ENCODE measurements around the gene MAST4.
"Not testable (repeated sequence)": the region's sequence is repeated elsewhere in the genome, so short reads cannot be mapped to it uniquely, and the experiment has no call there.

The MAST4 gene

GRCh38 chr5:66647146-66647856 is 51.1 kb downstream of the MAST4 start:
- no peak for DNase-seq (ENCODE audit: low spot score)

GRCh38 chr5:66652818-66653217 is 56.6 kb downstream of the MAST4 start:
- DNase-seq (ENCODE audit: low spot score): no peak

- DNase-seq (ENCODE audit: low spot score): no peak
Observed at GRCh38 chr5:66653325-66653724, 57.1 kb downstream of the MAST4 start.

- no peak for DNase-seq (ENCODE audit: low spot score)
Observed at GRCh38 chr5:66655395-66656324, 59.5 kb downstream of the MAST4 start.

- DNase-seq (ENCODE audit: low spot score): no peak
Observed at GRCh38 chr5:66658516-66658915, 62.3 kb downstream of the MAST4 start.

GRCh38 chr5:66659780-66660179 is 63.6 kb downstream of the MAST4 start:
- no peak for DNase-seq (ENCODE audit: low spot score)

GRCh38 chr5:66660396-66660795 is 64.2 kb downstream of the MAST4 start:
- DNase-seq (ENCODE audit: low spot score): no peak

- no peak for DNase-seq (ENCODE audit: low spot score)
Observed at GRCh38 chr5:66661149-66661548, 65.0 kb downstream of the MAST4 start.

- DNase-seq (ENCODE audit: low spot score): peak; percentile 4
Observed at GRCh38 chr5:66666778-66667177, 70.6 kb downstream of the MAST4 start.

GRCh38 chr5:66669086-66669861 is 73.1 kb downstream of the MAST4 start:
- DNase-seq (ENCODE audit: low spot score): no peak

- DNase-seq (ENCODE audit: low spot score): no peak
Observed at GRCh38 chr5:66669862-66670195, 73.6 kb downstream of the MAST4 start.

- DNase-seq (ENCODE audit: low spot score): no peak
Observed at GRCh38 chr5:66671305-66671704, 75.1 kb downstream of the MAST4 start.

- DNase-seq (ENCODE audit: low spot score): no peak
Observed at GRCh38 chr5:66674802-66675201, 78.6 kb downstream of the MAST4 start.

- DNase-seq (ENCODE audit: low spot score): no peak
Observed at GRCh38 chr5:66675406-66675805, 79.2 kb downstream of the MAST4 start.

GRCh38 chr5:66680221-66680620 is 84.0 kb downstream of the MAST4 start:
- no peak for DNase-seq (ENCODE audit: low spot score)

GRCh38 chr5:66680804-66681203 is 84.6 kb downstream of the MAST4 start:
- DNase-seq (ENCODE audit: low spot score): peak; percentile 3

- no peak for DNase-seq (ENCODE audit: low spot score)
Observed at GRCh38 chr5:66684663-66685062, 88.5 kb downstream of the MAST4 start.

GRCh38 chr5:66689522-66690220 is 93.5 kb downstream of the MAST4 start:
- no peak for DNase-seq (ENCODE audit: low spot score)

GRCh38 chr5:66694036-66694435 is 97.8 kb downstream of the MAST4 start:
- no peak for DNase-seq (ENCODE audit: low spot score)

GRCh38 chr5:66695840-66696239 is 99.6 kb downstream of the MAST4 start:
- DNase-seq (ENCODE audit: low spot score): not testable (repeated sequence)

- no peak for DNase-seq (ENCODE audit: low spot score)
Observed at GRCh38 chr5:66697796-66698564, 101.8 kb downstream of the MAST4 start.

Data from NAMALWA (cell line).